Measurements from ENCODE around the gene EFNA5. TPM values are rescaled to one million over a fixed set of nuclear protein-coding genes. Genes with fewer than 3 reads are reported as not detected.

The EFNA5 gene
- total and polyA plus RNA-seq, 2 of the 8 experiments (the other 6 are each of a cell fraction or from before 2014, with no cell fraction given), result 9.6 to 21.8 TPM

- Histone ChIP-seq H3K56ac (replicated peaks; ENCODE audit: insufficient read length, low read depth, low read length) (no peak overlapping the region), H2AFZ (ENCODE audit: low read length) (no peak overlapping the region), H3K79me2 (ENCODE audit: control insufficient read depth in 1 of 2, insufficient read depth in 2 of 2, low read length in 2 of 2) (peaks cover 0 to 26% of the 10 kb centered on the region in 2 experiments; a peak in 3 of 4 replicates), H2BK12ac (ENCODE audit: low read depth, low read length) (no peak overlapping the region), H2BK120ac (replicated peaks; ENCODE audit: low read depth, low read length) (no peak overlapping the region), H3K79me1 (ENCODE audit: low read depth, low read length) (no peaks in the 10 kb centered on the region; the same call in 1 of the 2 replicates), H3K9me3 (ENCODE audit: insufficient read depth in 2 of 2, low read depth in 1 of 2, low read length in 1 of 2) (no peaks in the 10 kb centered on the region), H4K20me1 (replicated peaks in 1 of 2; ENCODE audit: control insufficient read depth in 1 of 2, insufficient read depth in 2 of 2, low read length in 2 of 2) (no peaks in the 10 kb centered on the region), H4K8ac (ENCODE audit: extremely low read depth, insufficient read depth, low read length) (no peak overlapping the region), H3K9ac (replicated peaks in 1 of 4; ENCODE audit: extremely low read depth in 1 of 4, low read depth in 3 of 4, low read length in 3 of 4) (no peak overlapping the region), H2BK15ac (ENCODE audit: low read length) (no peak overlapping the region), H3K4me3 (ENCODE audit: extremely low read depth in 1 of 4, insufficient read depth in 2 of 4, low read depth in 3 of 4, low read length in 4 of 4) (no peak overlapping the region), H3K23me2 (ENCODE audit: low read depth, low read length) (no peaks in the 10 kb centered on the region), H3K27ac (ENCODE audit: low read depth, low read length) (no peak overlapping the region), H4K5ac (ENCODE audit: insufficient read length, low read depth, low read length) (no peak overlapping the region), H3K27me3 (replicated peaks in 1 of 4; ENCODE audit: control insufficient read depth in 3 of 4, extremely low read depth in 1 of 4, insufficient read depth in 3 of 4, low read length in 3 of 4) (no peaks in the 10 kb centered on the region), H3K4ac (replicated peaks; ENCODE audit: insufficient read length, low read depth, low read length) (no peak overlapping the region), H4K91ac (replicated peaks; ENCODE audit: insufficient read length, low read length) (no peak overlapping the region), H3K18ac (ENCODE audit: extremely low read depth, low read length) (no peak overlapping the region), H3K23ac (ENCODE audit: insufficient read length) (no peak overlapping the region), H2BK5ac (ENCODE audit: low read depth, low read length) (no peak overlapping the region), H2BK20ac (ENCODE audit: low read length) (no peak overlapping the region), H3K4me2 (ENCODE audit: insufficient read depth in 1 of 2, low read depth in 2 of 2, low read length in 2 of 2) (no peak overlapping the region), H2AK5ac (ENCODE audit: low read depth, low read length) (no peak overlapping the region), H3K14ac (ENCODE audit: insufficient read length) (no peak overlapping the region), H3K36me3 (ENCODE audit: control insufficient read depth in 2 of 4, insufficient read depth in 4 of 4, low read length in 3 of 4) (no peaks in the 10 kb centered on the region), H3K4me1 (replicated peaks in 1 of 4; ENCODE audit: control insufficient read depth in 3 of 4, insufficient read depth in 4 of 4, low read length in 3 of 4) (peaks cover 0 to 20% (median 10%) of the 10 kb centered on the region in 4 experiments; a peak in 6 of 7 replicates)
- no peak for DNase-seq (ENCODE audit: low read depth in 1 of 2, low spot score in 2 of 2)
- CTCF ChIA-PET (ENCODE audit: partially characterized antibody), result interaction anchor here (1.0 kb wide), 1 partner anchor 17 kb away, joined by 3 read pairs; no protein-coding TSS in a partner anchor
- 86% methylated on average over 4 of the region's 4 CpGs; no CpG with 5 or more reads in 1 of the 2 experiments for WGBS, 2 experiments (ENCODE audit: extremely low coverage in 1 of 2, insufficient coverage in 1 of 2, insufficient read length in 1 of 2, insufficient replicate concordance in 2 of 2, low coverage in 1 of 2, low lambda C conversion rate in 2 of 2, missing lambda C conversion rate in 1 of 2)
- POLR2A ChIA-PET (ENCODE audit: partially characterized antibody), result no interaction called here
- no peak for TF ChIP-seq KDM4A (IDR thresholded peaks at IDR 0.05; ENCODE audit: low read depth, low read length, severe bottlenecking)
- no peak for TF ChIP-seq CBX5 (IDR thresholded peaks at IDR 0.05; ENCODE audit: low read depth, low read length)
- TF ChIP-seq CREB1 (IDR thresholded peaks at IDR 0.05), result no peak
- no peak for TF ChIP-seq SP4 (IDR thresholded peaks at IDR 0.05; ENCODE audit: low read length)
- no peak for TF ChIP-seq MAFK (IDR thresholded peaks at IDR 0.05; ENCODE audit: low read depth, low read length)
- TF ChIP-seq KDM1A (IDR thresholded peaks at IDR 0.05; ENCODE audit: borderline replicate concordance, low read length), result no peak
- FAIRE-seq, result no peak
Observed at GRCh38 chr5:107578051-107578635, 92.6 kb downstream of the EFNA5 start.

All from H1 (cell line).